GM21526 (cell line): ENCODE data around the gene LDLRAD4.

Experiments
- ATAC-seq: cut with Tn5 transposase; IDR thresholded peaks from one replicate; pipeline ENCODE4 v1.9.1; 2021; ENCODE audit warnings: moderate library complexity; ENCODE audit not compliant: unreplicated experiment, low FRiP score

The LDLRAD4 gene

DNA sequence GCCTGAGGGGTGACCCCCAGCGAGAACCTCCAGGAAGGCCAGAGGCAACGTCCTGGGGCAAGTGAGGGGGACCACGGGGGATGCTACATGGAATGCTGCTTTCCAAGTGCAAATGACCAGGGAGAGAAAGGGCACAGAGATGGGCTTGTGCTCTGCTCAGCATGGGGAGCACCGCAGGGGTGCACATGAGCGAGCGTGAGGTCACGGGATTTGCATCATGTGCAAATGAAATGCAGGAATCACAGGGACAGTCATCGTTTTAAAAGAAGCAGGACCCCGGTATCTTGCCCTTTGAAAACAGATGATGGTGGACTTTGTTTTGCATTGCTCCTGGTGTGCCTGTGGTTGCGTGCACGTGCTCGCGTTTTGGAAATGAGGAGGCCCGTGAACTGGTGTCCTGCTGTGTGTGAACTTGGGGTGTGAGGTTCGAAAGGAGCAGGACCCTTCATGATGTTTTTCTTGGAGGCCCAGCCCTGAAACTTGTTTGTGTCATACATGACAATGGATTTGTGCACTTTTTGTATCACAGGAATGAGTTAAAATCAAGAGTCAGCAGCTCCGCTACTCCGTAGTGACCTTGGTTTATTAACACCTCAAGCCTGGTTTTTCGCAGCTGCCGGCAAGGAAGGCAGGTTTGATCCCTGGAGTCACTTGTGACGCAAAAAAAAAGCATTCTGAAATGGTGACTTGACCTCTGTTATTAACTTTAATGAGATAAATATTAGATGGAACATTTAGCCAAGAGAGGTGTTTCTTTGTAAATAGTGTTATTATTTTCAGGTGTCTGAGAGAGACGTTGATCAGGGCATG lies 234.5 kb downstream of the LDLRAD4 start:
- ATAC-seq: no peak

DNA sequence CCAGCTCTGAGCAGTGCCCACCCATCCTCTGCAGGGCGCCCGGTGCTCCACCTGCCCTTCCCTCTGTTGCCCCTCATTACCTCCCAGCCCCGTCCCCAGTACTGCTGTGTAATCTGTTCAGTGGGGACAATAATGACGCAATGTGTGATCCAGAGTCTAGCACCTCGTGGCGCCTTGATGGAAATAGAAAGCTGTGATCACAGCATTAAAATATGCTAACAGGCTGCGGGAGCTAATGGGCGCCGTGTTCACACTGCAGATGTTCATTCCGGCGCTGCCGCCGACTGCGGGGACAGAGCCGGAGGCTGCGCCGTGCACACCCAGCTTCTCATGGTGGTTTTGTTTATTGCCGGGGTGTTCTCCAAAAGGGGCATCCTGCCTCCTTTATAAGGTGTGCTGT lies 235.2 kb downstream of the LDLRAD4 start:
- ATAC-seq: no peak

- ATAC-seq: no peak
Measured at GRCh38 chr18:13454363-13455150, 236.0 kb downstream of the LDLRAD4 start.

DNA sequence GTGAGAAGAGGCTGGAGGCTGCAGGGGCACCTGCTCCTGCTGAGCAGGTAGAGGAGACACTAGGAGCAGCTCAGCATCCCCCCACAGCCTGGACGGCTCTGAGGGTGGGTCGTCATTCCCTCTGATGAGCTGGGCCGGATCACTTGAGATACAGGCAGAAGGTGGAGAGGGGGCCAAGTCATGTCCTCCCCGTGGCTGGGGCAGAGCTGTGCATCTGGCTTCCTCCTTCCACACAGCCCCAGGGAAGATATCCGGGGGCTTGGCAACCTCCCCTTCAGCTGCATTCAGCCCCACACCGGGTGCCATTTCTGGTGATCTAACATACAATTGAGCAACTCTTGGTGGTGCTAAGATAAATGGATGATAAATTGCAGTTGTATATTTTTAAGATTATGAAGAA lies 236.9 kb downstream of the LDLRAD4 start:
- no peak for ATAC-seq

DNA sequence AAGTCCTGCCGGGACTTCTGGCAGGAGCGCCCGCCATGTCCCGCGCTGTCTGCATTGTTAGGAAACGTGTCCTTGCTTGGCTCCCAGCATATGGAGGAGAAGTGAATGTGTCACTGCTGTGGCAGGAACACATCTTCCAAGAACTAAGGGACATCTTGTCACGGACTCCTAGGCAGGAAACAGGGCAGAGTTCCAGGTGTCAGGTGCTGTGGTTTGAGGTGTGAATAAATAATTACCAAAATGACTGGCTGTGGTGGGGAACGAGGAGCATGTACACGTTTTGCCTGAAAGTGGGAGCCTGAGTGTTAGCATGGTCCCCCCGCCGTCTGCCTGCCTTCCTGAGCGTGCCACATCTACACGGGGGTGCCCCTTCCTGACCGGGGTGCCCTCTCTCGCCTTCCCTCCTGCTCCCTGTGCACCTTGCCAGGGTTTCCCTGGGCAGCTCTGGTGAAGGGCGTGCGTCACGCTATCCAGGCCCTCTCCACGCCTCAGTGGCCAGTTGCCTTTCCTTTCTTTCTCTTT lies 237.5 kb downstream of the LDLRAD4 start:
- peak; percentile 53 for ATAC-seq

GRCh38 chr18:13456736-13457271 lies 238.2 kb downstream of the LDLRAD4 start:
- no peak for ATAC-seq

DNA sequence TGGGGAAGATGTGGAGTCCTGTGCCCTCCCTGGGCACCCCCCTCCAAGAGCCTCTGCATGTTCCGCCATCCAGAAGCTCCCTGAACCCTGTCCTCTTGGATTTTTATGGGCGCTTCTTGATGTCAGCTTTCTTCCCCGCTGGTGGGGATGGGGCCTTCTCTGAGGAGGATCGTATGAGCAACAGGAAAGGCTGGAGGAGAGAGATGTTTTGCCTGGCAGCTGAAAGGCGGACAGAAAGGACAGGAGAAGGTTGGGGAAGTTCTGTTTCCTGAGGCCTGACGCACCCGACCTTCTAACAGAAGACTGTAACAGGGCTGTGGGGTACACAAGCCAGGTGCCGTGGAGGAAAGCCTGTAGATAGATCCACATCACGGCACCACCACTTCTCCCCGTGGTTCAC lies 238.8 kb downstream of the LDLRAD4 start:
- ATAC-seq: no peak

DNA sequence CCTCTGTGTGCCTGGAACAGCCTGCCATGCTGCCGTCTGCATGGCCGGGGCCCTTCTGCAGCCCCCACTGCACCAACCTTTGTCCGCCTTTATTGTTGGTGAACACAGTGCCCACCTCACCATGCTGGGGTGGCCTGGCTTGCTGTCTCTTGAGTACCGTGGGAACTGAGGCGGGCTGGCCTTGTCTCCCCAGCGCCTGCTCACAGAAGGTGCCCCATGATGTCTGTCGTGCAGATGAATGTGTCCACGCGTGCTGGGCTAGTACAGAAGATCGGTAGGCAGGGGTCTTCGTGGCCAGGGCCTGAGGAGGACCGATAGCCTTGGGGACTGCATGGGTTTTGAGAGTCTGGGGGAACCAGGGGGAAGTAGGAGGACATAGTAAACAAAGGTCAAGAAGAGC lies 242.4 kb downstream of the LDLRAD4 start:
- no peak for ATAC-seq

DNA sequence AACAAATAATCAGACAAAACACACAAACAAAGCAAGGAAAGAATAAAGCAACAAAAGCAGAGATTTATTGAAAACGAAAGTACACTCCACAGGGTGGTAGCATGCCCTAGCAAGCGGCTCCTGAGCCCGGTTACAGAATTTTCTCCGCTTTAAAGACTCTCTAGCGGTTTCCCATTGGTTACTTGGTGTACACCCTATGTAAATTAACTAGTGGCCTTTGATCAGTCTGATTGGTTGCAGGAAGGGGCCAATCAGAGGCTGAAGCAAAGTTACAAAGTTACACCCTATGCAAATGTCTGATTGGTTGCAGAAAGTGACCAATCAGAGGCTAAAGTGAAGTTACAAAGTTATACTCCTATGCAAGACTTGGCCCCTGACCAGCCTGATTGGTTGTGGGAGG lies 242.9 kb downstream of the LDLRAD4 start:
- no peak for ATAC-seq

- no peak for ATAC-seq
Measured at GRCh38 chr18:13461936-13462335, 243.4 kb downstream of the LDLRAD4 start.

GRCh38 chr18:13462686-13463085 lies 244.1 kb downstream of the LDLRAD4 start:
- no peak for ATAC-seq

- ATAC-seq: no peak
Measured at GRCh38 chr18:13463526-13464210, 245.1 kb downstream of the LDLRAD4 start.

DNA sequence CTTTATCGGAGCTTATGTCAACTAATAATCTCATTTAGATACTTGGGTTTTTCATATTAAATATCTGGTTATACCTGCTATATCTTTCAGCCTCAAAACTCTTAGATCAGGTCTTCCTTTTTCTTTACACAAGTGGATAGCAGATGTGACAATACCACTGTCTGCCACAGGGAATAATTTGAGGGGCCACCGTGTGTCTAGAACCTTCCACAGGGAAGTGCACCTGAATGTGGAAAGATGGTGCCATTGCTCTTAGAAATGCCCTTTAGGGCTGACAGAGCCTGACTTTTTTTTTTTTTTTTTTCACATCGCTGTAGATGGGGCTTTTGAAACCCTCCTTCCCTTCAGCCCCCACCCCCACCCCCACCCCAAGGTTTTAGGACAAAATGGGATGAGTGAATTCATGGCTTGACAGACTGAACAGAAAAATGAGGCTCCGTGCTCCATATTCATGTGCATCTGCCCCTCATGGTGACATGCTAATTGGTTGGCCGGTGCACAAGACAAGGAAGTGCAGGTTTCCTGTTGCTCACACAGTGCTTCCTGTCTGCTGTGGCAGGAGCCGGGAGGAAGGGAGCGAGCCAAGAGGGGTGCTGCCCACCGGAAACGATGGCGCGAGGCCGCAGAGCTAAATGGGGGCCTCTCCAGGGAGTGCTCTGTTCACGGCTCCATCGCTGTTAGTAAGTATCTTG lies 246.0 kb downstream of the LDLRAD4 start:
- peak; percentile 90 for ATAC-seq

DNA sequence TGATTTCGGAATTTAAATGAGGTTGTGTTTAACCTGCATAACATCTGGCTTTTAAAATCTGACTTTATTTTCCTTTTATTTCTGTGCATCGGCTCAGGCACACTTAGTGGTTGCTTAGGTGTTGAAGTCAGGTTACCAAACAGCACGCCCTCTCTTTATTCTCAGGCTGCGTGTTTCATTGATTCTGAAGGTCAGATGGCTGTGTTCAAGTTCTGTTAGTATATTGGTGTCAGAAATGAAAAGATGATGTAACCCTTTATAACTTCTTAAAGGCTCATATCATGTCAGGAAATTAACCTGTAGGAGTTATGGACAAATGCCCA lies 246.5 kb downstream of the LDLRAD4 start:
- peak; percentile 46 for ATAC-seq

DNA sequence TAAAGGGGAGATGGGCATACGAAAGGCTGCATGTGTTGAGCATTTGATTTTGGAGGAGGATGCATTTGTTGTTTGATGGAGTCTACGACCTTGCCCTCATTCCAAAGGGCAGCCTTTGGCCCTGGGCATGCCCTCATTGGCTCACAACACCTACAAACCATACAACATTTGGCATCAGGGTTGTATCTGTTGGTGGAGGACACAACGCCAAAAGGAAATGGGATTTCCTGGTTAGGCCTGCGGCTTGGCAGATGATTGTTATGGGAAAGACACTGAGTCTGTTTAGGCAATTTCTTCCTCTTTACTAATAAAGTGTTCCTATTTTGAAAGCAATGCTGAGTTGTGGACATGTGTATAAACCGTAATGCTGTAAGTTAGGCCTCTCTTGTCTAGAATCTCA lies 246.9 kb downstream of the LDLRAD4 start:
- peak; percentile 21 for ATAC-seq

DNA sequence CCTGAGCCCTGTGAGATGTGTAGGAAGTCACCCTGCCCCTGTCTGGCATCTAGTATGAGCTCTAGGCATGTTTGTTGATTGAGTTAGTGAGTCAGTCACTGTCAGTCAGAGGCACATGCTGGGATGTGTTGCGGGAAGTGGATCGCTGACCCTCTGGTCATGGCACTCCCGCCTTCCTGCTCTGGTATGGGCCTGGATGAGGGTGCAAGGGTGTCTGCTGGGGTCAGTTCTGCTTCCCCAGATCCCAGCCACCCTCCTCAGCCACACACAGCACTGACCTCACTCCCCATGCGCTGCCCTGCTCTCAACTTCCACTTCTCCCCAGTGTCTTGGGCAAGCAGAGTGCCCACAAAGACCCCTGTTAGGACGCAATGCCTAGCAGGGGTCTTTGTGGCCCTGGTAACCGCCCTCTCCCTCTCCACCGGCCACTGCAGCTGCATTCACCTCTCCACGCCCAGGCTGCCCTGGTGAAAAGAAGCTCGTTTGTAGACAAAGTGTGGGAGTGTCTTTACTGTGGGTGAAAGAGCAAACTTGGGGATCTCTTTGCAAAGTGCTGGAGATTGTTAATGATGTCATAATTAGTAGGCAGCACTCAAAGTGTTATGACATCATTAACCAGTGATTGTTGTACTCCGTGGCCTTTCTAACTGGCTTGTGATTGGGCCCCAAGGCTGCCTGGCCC lies 252.1 kb downstream of the LDLRAD4 start:
- ATAC-seq: no peak

- ATAC-seq: no peak
Measured at GRCh38 chr18:13471198-13471845, 252.8 kb downstream of the LDLRAD4 start.

DNA sequence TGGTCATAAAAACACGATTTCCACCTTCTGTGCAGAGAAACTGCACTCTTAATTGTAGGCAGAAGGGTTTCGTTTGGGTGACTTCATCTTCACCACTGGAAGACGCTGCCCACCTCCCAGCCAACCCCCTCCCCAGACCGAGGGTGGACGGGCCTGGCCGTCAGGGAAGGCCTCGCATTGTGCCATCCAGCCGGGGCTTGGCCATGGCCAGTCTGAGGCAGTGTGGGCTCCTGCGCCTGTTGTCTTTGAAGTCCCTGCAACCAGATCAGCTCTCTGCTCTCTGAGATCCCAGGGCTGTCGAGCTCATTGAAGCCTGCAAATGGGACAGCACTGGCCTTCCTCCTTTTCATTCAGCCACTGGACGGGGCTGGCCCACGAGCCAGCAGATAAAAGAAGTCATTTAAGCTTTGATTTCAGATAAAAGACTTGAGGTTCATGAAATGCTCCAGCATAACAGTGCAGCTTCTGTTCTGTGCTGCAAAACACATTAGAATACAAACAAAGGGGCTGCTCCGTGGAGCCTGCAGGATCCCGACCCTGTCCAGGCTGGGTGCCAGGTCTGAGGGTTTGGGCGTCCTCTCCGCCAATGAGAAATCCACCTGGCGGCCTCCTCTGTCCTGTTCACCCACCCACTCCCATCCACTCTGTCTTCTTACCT lies 253.5 kb downstream of the LDLRAD4 start:
- ATAC-seq: no peak

- ATAC-seq: no peak
Measured at GRCh38 chr18:13473751-13474150, 255.2 kb downstream of the LDLRAD4 start.
